PC-9 (cell line): Measurements from ENCODE around the gene FARP1. TPM values are rescaled to one million over a fixed set of nuclear protein-coding genes. Genes with fewer than 3 reads are reported as not detected.

Experiments
- BruUV-seq: library from RNA; stranded (reverse); fragments of 400-500 nt; replicated peaks from 2 replicates; lab custom pipeline; 2021; lab: Mats Ljungman, UMichigan
- CTCF ChIA-PET: fragments of 300-600 bp; sonication (Branson Sonifier 250); formaldehyde crosslinking; loops from one replicate; lab custom pipeline; 2022; ENCODE audit warnings: antibody characterized with exemption; lab: Charles Lee
- POLR2A ChIA-PET: fragments of 300-600 bp; sonication (Branson Sonifier 250); formaldehyde crosslinking; loops from one replicate; lab custom pipeline; 2022; ENCODE audit warnings: antibody characterized with exemption; ENCODE audit not compliant: unreplicated experiment; lab: Charles Lee
- DNase-seq, 2 experiments: peaks; one replicate each; pipeline versions ENCODE4 v3.0.0 to v3.0.0-alpha.2; 2015 to 2022; ENCODE audit warnings: mixed read lengths in 1 of 2
- H2AFZ ChIP-seq: fragments of 200-600 bp; sonication (generic); 2 replicates; pipeline ENCODE4 v1.8.1; 2017; ENCODE audit warnings: antibody characterized with exemption
- H3F3A ChIP-seq: fragments of 200-600 bp; sonication (generic); 2 replicates; pipeline ENCODE4 v1.8.1; 2017; ENCODE audit warnings: antibody characterized with exemption, mild to moderate bottlenecking, low read depth; ENCODE audit not compliant: insufficient read depth
- H3K27ac ChIP-seq: fragments of 200-600 bp; sonication (generic); 2 replicates; pipeline ENCODE4 v1.6.1; 2016; ENCODE audit warnings: mixed run types
- H3K27me3 ChIP-seq: fragments of 200-600 bp; sonication (generic); 2 replicates; pipeline ENCODE4 v1.6.1; 2016; ENCODE audit warnings: low read depth, mixed run types; ENCODE audit not compliant: insufficient read depth
- H3K36me3 ChIP-seq: fragments of 200-600 bp; sonication (generic); 2 replicates; pipeline ENCODE4 v1.6.1; 2016; ENCODE audit warnings: low read depth, mixed run types
- H3K4me1 ChIP-seq: fragments of 200-600 bp; sonication (generic); replicated peaks from 2 replicates; pipeline ENCODE4 v1.6.1; 2016; ENCODE audit warnings: mixed run types; ENCODE audit not compliant: insufficient read depth
- H3K4me2 ChIP-seq: fragments of 200-600 bp; sonication (generic); 2 replicates; pipeline ENCODE4 v1.6.1; 2017; ENCODE audit warnings: mixed run types
- H3K4me3 ChIP-seq: fragments of 200-600 bp; sonication (generic); 2 replicates; pipeline ENCODE4 v1.6.1; 2016; ENCODE audit warnings: mixed run types
- H3K79me2 ChIP-seq: fragments of 200-600 bp; sonication (generic); 2 replicates; pipeline ENCODE4 v1.6.1; 2017; ENCODE audit warnings: low read depth, mixed run types
- H3K9me2 ChIP-seq: fragments of 200-600 bp; sonication (generic); 2 replicates; pipeline ENCODE4 v1.8.1; 2017; ENCODE audit warnings: mild to moderate bottlenecking; ENCODE audit not compliant: insufficient read depth
- H3K9me3 ChIP-seq: fragments of 200-600 bp; sonication (generic); 2 replicates; pipeline ENCODE4 v1.8.1; 2016; ENCODE audit warnings: low read depth; ENCODE audit not compliant: insufficient read depth
- H4K20me1 ChIP-seq: fragments of 200-600 bp; sonication (generic); 2 replicates; pipeline ENCODE4 v1.8.1; 2017; ENCODE audit not compliant: insufficient read depth
- EZH2 ChIP-seq: fragments of 200-600 bp; sonication (generic); IDR thresholded peaks from 2 replicates; pipeline ENCODE4 v1.8.0; 2017; ENCODE audit warnings: antibody characterized with exemption, low read depth
- intact Hi-C: fragments of 100-400 bp; cut with micrococcal nuclease; formaldehyde crosslinking; loops from one replicate; pipeline ENCODE4 v1.10.0; 2022; ENCODE audit not compliant: unreplicated experiment
- total RNA-seq: library from RNA; stranded (reverse); gene quantifications from 2 replicates; pipeline ENCODE4 v1.2.3, GENCODE V29; 2021
- TF ChIP-seq, protein P1 (sequence below): fragments of 200-600 bp; sonication (generic); conservative IDR thresholded peaks from 2 replicates; pipeline ENCODE4 v1.6.1; 2017; ENCODE audit warnings: mixed run types, antibody characterized with exemption, mild to moderate bottlenecking, moderate library complexity

Gene FARP1
- total RNA-seq, 1 experiment from 2014 or later: 62.1 TPM

GRCh38 chr13:98364647-98365046 lies 221.8 kb downstream of the FARP1 start:
- ChIA-PET POLR2A (no interaction called here), CTCF (no interaction called here)
- H3K36me3 ChIP-seq: no peaks in the 10 kb centered on the region
- no peaks in the 10 kb centered on the region for H3K27me3 ChIP-seq
- peak in 1 of 2 experiments; percentile 5 for DNase-seq
- no peaks in the 10 kb centered on the region for H3K9me2 ChIP-seq
- H3F3A ChIP-seq: no peaks in the 10 kb centered on the region
- H3K79me2 ChIP-seq: no peaks in the 10 kb centered on the region
- H3K4me2 ChIP-seq: no peak overlapping the region
- no peak overlapping the region for H3K4me3 ChIP-seq
- H3K27ac ChIP-seq: no peak overlapping the region
- BruUV-seq: no TSS peak
- no peaks in the 10 kb centered on the region for H3K4me1 ChIP-seq
- H3K9me3 ChIP-seq: no peaks in the 10 kb centered on the region
- no peak for TF ChIP-seq EZH2
- TF ChIP-seq, protein P1, sequence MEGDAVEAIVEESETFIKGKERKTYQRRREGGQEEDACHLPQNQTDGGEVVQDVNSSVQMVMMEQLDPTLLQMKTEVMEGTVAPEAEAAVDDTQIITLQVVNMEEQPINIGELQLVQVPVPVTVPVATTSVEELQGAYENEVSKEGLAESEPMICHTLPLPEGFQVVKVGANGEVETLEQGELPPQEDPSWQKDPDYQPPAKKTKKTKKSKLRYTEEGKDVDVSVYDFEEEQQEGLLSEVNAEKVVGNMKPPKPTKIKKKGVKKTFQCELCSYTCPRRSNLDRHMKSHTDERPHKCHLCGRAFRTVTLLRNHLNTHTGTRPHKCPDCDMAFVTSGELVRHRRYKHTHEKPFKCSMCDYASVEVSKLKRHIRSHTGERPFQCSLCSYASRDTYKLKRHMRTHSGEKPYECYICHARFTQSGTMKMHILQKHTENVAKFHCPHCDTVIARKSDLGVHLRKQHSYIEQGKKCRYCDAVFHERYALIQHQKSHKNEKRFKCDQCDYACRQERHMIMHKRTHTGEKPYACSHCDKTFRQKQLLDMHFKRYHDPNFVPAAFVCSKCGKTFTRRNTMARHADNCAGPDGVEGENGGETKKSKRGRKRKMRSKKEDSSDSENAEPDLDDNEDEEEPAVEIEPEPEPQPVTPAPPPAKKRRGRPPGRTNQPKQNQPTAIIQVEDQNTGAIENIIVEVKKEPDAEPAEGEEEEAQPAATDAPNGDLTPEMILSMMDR: no peak
- no peaks in the 10 kb centered on the region for H4K20me1 ChIP-seq
- intact Hi-C loops: no loop called here
- no peak overlapping the region for H2AFZ ChIP-seq

DNA sequence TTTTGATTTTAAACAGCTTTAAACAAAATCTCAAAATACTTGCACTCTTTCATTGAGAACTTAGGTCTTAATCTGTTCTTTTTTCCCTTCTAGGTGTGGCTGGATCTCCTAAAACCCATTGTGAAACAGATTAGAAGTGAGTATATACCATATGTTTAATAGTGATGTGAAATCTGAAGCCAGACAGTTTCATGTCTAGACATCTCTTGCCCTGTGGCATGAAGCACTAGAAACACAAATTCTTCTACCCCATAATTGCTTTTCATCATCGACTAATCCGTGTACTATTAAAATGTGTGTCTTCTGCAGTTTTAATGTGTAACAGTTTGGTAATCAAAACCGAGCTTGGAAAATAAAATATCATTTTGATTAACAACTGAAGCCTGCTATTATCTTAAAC lies 222.4 kb downstream of the FARP1 start:
- POLR2A ChIA-PET: no interaction called here
- BruUV-seq: no TSS peak
- Histone ChIP-seq H3K79me2 (no peaks in the 10 kb centered on the region), H3K27ac (no peak overlapping the region), H3K4me3 (no peak overlapping the region), H3K36me3 (no peaks in the 10 kb centered on the region), H3K9me2 (no peaks in the 10 kb centered on the region), H3K27me3 (no peaks in the 10 kb centered on the region), H4K20me1 (no peaks in the 10 kb centered on the region), H2AFZ (no peak overlapping the region), H3K9me3 (no peaks in the 10 kb centered on the region), H3K4me2 (no peak overlapping the region), H3F3A (no peaks in the 10 kb centered on the region), H3K4me1 (no peaks in the 10 kb centered on the region)
- CTCF ChIA-PET: interaction anchor here (0.6 kb wide), 1 partner anchor 57 kb away, joined by 4 read pairs; no protein-coding TSS in a partner anchor
- TF ChIP-seq EZH2: no peak
- TF ChIP-seq, protein P1: no peak
- DNase-seq: peak in 1 of 2 experiments; percentile 17
- intact Hi-C loops: no loop called here

- no peaks in the 10 kb centered on the region for H3K36me3 ChIP-seq
- H3K4me1 ChIP-seq: no peaks in the 10 kb centered on the region
- BruUV-seq: no TSS peak
- H3K27me3 ChIP-seq: no peaks in the 10 kb centered on the region
- no peak overlapping the region for H2AFZ ChIP-seq
- H3K4me2 ChIP-seq: no peak overlapping the region
- no peak for TF ChIP-seq EZH2
- TF ChIP-seq, protein P1: no peak
- no peaks in the 10 kb centered on the region for H4K20me1 ChIP-seq
- no peaks in the 10 kb centered on the region for H3K79me2 ChIP-seq
- ChIA-PET POLR2A (no interaction called here), CTCF (no interaction called here)
- H3F3A ChIP-seq: no peaks in the 10 kb centered on the region
- H3K9me3 ChIP-seq: no peaks in the 10 kb centered on the region
- DNase-seq: peak in 1 of 2 experiments; percentile 29
- no peaks in the 10 kb centered on the region for H3K9me2 ChIP-seq
- no peak overlapping the region for H3K27ac ChIP-seq
- no peak overlapping the region for H3K4me3 ChIP-seq
- intact Hi-C loops: no loop called here
Measured at GRCh38 chr13:98366010-98366409, 223.1 kb downstream of the FARP1 start.
